Measurements from ENCODE around the gene PARD3.

The PARD3 gene

DNA sequence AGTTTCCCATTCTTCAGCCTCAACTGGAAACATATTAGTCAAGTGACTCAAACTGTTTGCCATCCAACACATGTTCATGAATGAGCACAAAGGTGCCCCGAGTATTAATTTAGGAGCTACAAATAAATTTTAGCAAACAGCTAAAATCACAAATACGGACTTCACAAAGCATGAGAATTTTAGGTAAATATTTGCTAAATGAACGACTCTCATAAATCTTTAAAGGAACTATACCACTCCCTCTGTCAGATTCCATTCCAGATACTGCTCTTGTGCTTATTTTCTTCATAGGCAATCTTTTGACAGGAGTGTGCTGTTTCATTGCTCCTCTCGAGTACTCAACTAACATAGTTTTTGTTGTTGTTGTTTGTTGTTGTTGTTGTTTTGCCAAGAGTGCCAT, 330.9 kb downstream of the PARD3 start:
- H3K27ac ChIP-seq (ENCODE audit: low read depth, low read length) = no peak overlapping the region
- H3K9ac ChIP-seq (ENCODE audit: low read length) = no peak overlapping the region
- H4K20me1 ChIP-seq (ENCODE audit: low read depth, low read length) = no peaks in the 10 kb centered on the region
- no peak overlapping the region for H3K4me3 ChIP-seq (ENCODE audit: insufficient read depth, low read length, poor library complexity, severe bottlenecking)
- H3K4me2 ChIP-seq (ENCODE audit: low read depth, low read length, poor library complexity, severe bottlenecking) = no peak overlapping the region
- no peaks in the 10 kb centered on the region for H3K79me2 ChIP-seq (ENCODE audit: insufficient read depth, low read length)
- no peak for TF ChIP-seq EZH2phosphoT487 (conservative IDR thresholded peaks at IDR 0.05; ENCODE audit: low read length)
- TF ChIP-seq, protein P1, sequence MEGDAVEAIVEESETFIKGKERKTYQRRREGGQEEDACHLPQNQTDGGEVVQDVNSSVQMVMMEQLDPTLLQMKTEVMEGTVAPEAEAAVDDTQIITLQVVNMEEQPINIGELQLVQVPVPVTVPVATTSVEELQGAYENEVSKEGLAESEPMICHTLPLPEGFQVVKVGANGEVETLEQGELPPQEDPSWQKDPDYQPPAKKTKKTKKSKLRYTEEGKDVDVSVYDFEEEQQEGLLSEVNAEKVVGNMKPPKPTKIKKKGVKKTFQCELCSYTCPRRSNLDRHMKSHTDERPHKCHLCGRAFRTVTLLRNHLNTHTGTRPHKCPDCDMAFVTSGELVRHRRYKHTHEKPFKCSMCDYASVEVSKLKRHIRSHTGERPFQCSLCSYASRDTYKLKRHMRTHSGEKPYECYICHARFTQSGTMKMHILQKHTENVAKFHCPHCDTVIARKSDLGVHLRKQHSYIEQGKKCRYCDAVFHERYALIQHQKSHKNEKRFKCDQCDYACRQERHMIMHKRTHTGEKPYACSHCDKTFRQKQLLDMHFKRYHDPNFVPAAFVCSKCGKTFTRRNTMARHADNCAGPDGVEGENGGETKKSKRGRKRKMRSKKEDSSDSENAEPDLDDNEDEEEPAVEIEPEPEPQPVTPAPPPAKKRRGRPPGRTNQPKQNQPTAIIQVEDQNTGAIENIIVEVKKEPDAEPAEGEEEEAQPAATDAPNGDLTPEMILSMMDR (IDR thresholded peaks at IDR 0.05; ENCODE audit: insufficient read depth, low read length, poor library complexity, severe bottlenecking) = no peak
- no peaks in the 10 kb centered on the region for H3K36me3 ChIP-seq (ENCODE audit: low read length)
- no peaks in the 10 kb centered on the region for H3K9me2 ChIP-seq (replicated peaks; ENCODE audit: insufficient read depth, low read length)
- H3F3A ChIP-seq (ENCODE audit: insufficient read depth) = no peaks in the 10 kb centered on the region
- H2AFZ ChIP-seq (ENCODE audit: low read depth, low read length, severe bottlenecking) = no peak overlapping the region
- H3K27me3 ChIP-seq (ENCODE audit: low read length) = no peaks in the 10 kb centered on the region; the same call in 1 of the 2 replicates
- H3K9me3 ChIP-seq (ENCODE audit: insufficient read depth, low read length) = no peaks in the 10 kb centered on the region

DNA sequence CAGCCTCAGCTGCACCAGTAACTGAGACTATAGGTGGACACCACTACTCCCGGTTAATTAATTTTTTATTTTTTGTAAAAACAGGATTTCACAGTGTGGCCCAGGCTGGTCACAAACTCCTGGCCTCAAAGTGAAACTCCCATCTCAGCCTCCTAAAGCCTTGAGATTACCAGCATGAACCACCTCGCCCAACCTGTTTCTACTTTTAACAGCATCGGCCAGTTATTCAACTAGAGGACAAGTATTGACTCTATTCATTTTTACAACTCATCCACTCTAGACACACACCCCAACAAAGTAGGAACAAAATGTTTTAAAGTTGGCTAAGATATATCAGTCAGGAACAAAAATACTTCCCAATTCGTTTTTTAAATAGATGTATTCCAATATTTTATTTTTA, 334.8 kb downstream of the PARD3 start:
- Histone ChIP-seq H3K4me3 (ENCODE audit: insufficient read depth, low read length, poor library complexity, severe bottlenecking) (no peak overlapping the region), H3F3A (ENCODE audit: insufficient read depth) (no peaks in the 10 kb centered on the region), H3K27me3 (ENCODE audit: low read length) (no peaks in the 10 kb centered on the region), H3K79me2 (ENCODE audit: insufficient read depth, low read length) (no peaks in the 10 kb centered on the region), H4K20me1 (ENCODE audit: low read depth, low read length) (no peaks in the 10 kb centered on the region), H3K36me3 (ENCODE audit: low read length) (no peaks in the 10 kb centered on the region), H3K9ac (ENCODE audit: low read length) (no peak overlapping the region), H3K9me3 (ENCODE audit: insufficient read depth, low read length) (no peaks in the 10 kb centered on the region), H3K4me2 (ENCODE audit: low read depth, low read length, poor library complexity, severe bottlenecking) (no peak overlapping the region), H3K9me2 (replicated peaks; ENCODE audit: insufficient read depth, low read length) (no peaks in the 10 kb centered on the region), H3K27ac (ENCODE audit: low read depth, low read length) (no peak overlapping the region), H2AFZ (ENCODE audit: low read depth, low read length, severe bottlenecking) (no peak overlapping the region)
- TF ChIP-seq EZH2phosphoT487 (conservative IDR thresholded peaks at IDR 0.05; ENCODE audit: low read length) = no peak
- TF ChIP-seq, protein P1 (IDR thresholded peaks at IDR 0.05; ENCODE audit: insufficient read depth, low read length, poor library complexity, severe bottlenecking) = no peak

DNA sequence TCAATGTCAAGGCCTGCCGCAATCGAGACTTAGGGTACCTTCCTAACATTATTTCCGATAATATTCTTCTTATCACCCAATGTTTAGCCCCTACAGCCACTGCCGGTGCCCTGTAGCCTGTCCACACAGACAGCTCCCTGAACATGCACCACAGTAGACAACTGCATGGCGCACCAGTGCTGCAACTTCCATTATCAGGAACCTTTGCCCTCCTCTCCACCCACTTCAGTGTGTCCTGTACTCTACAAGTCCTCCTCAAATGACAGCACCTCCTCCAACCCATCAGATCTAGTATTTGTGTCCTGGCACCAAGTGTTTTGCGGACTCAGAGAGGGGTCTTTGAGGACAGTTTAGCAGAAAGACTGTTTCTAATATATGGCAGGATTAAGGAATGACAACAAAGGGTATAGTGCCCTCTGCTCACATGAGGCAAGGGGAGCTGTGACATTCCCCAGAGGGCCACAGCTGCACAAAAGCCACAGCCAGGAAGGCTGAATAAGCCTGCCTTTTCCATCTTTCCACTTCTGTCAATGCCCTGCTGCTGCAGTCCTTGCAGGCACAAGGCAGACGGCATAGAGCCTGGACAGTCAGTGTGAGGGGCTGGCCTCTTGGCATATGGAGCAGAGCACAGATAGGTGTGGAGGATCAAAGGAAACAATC, 335.4 kb downstream of the PARD3 start:
- Histone ChIP-seq H3K9me2 (replicated peaks; ENCODE audit: insufficient read depth, low read length) (no peaks in the 10 kb centered on the region), H2AFZ (ENCODE audit: low read depth, low read length, severe bottlenecking) (no peak overlapping the region), H3K27ac (ENCODE audit: low read depth, low read length) (no peak overlapping the region), H4K20me1 (ENCODE audit: low read depth, low read length) (no peaks in the 10 kb centered on the region), H3F3A (ENCODE audit: insufficient read depth) (no peaks in the 10 kb centered on the region), H3K9me3 (ENCODE audit: insufficient read depth, low read length) (no peaks in the 10 kb centered on the region), H3K9ac (ENCODE audit: low read length) (no peak overlapping the region), H3K27me3 (ENCODE audit: low read length) (no peaks in the 10 kb centered on the region), H3K36me3 (ENCODE audit: low read length) (no peaks in the 10 kb centered on the region), H3K79me2 (ENCODE audit: insufficient read depth, low read length) (no peaks in the 10 kb centered on the region), H3K4me3 (ENCODE audit: insufficient read depth, low read length, poor library complexity, severe bottlenecking) (no peak overlapping the region), H3K4me2 (ENCODE audit: low read depth, low read length, poor library complexity, severe bottlenecking) (no peak overlapping the region)
- TF ChIP-seq, protein P1 (IDR thresholded peaks at IDR 0.05; ENCODE audit: insufficient read depth, low read length, poor library complexity, severe bottlenecking) = no peak
- TF ChIP-seq EZH2phosphoT487 (conservative IDR thresholded peaks at IDR 0.05; ENCODE audit: low read length) = no peak
